ENCODE data around the gene IL17D. TPM values are rescaled to one million over a fixed set of nuclear protein-coding genes. Genes with fewer than 3 reads are reported as not detected.
A peak's percentile ranks its signal among the peaks of the same experiment; 100 is the strongest.

IL17D gene
- total and polyA plus RNA-seq, 4 donors: 2.9 to 9.2 (median 4.2) TPM

- ATAC-seq (ENCODE audit: low FRiP score) (no peak), DNase-seq (no peak)
- no peaks in the 10 kb centered on the region for H3K9me3 ChIP-seq (ENCODE audit: control insufficient read depth, low read length)
- no peaks in the 10 kb centered on the region for H3K36me3 ChIP-seq (ENCODE audit: control insufficient read depth in 1 of 2, insufficient read depth in 2 of 2, low read length in 1 of 2)
- intact Hi-C loops (cut with DNase I): no loop called here
- no peaks in the 10 kb centered on the region for H3K4me1 ChIP-seq (ENCODE audit: control insufficient read depth in 1 of 2, insufficient read depth in 2 of 2, low read length in 2 of 2)
- H3K27ac ChIP-seq (ENCODE audit: low read depth in 1 of 2, low read length in 2 of 2): no peak overlapping the region
- H3K4me3 ChIP-seq (ENCODE audit: low read length in 2 of 2): no peak overlapping the region
- WGBS, 2 donors: 90% methylated on average over 12 of the region's 12 CpGs
- no peaks in the 10 kb centered on the region for H3K27me3 ChIP-seq (ENCODE audit: control insufficient read depth in 1 of 2, insufficient read depth in 2 of 2, low read length in 1 of 2)
These were observed 15.6 kb downstream of the IL17D start for GRCh38 chr13:20718958-20719566.

- H3K36me3 ChIP-seq (ENCODE audit: control insufficient read depth in 1 of 2, insufficient read depth in 2 of 2, low read length in 1 of 2): no peaks in the 10 kb centered on the region
- DNase-seq (no peak), ATAC-seq (ENCODE audit: low FRiP score) (no peak)
- intact Hi-C loops (cut with DNase I): no loop called here
- no peaks in the 10 kb centered on the region for H3K4me1 ChIP-seq (ENCODE audit: control insufficient read depth in 1 of 2, insufficient read depth in 2 of 2, low read length in 2 of 2)
- 85 to 90% methylated on average over 13 of the region's 13 CpGs for WGBS, 2 donors
- no peak overlapping the region for H3K4me3 ChIP-seq (ENCODE audit: low read length in 2 of 2)
- no peak overlapping the region for H3K27ac ChIP-seq (ENCODE audit: low read depth in 1 of 2, low read length in 2 of 2)
- no peaks in the 10 kb centered on the region for H3K9me3 ChIP-seq (ENCODE audit: control insufficient read depth, low read length)
- H3K27me3 ChIP-seq (ENCODE audit: control insufficient read depth in 1 of 2, insufficient read depth in 2 of 2, low read length in 1 of 2): no peaks in the 10 kb centered on the region
These were observed 16.3 kb downstream of the IL17D start for GRCh38 chr13:20719783-20720182.

- ATAC-seq (ENCODE audit: low FRiP score): no peak
These were observed 17.0 kb downstream of the IL17D start for GRCh38 chr13:20720499-20720898.

GRCh38 chr13:20721058-20721453 is 17.6 kb downstream of the IL17D start:
- 90 to 94% methylated on average over 14 to 16 of the region's 16 CpGs for WGBS, 2 donors
- ATAC-seq (ENCODE audit: low FRiP score): no peak

More at GRCh38 chr13:20720499-20720898, 17.0 kb downstream of the IL17D start:
- Histone ChIP-seq H3K4me1 (ENCODE audit: control insufficient read depth in 1 of 2, insufficient read depth in 2 of 2, low read length in 2 of 2) (no peaks in the 10 kb centered on the region), H3K4me3 (ENCODE audit: low read length in 2 of 2) (no peak overlapping the region), H3K36me3 (ENCODE audit: control insufficient read depth in 1 of 2, insufficient read depth in 2 of 2, low read length in 1 of 2) (no peaks in the 10 kb centered on the region), H3K27me3 (ENCODE audit: control insufficient read depth in 1 of 2, insufficient read depth in 2 of 2, low read length in 1 of 2) (no peaks in the 10 kb centered on the region), H3K9me3 (ENCODE audit: control insufficient read depth, low read length) (no peaks in the 10 kb centered on the region), H3K27ac (ENCODE audit: low read depth in 1 of 2, low read length in 2 of 2) (no peak overlapping the region)
- no peak for DNase-seq
- 91 to 93% methylated on average over 11 of the region's 11 CpGs for WGBS, 2 donors
- intact Hi-C loops (cut with DNase I): no loop called here

GRCh38 chr13:20721454-20722357 is 18.2 kb downstream of the IL17D start:
- H3K9me3 ChIP-seq (ENCODE audit: control insufficient read depth, low read length): no peaks in the 10 kb centered on the region
- no peak overlapping the region for H3K4me3 ChIP-seq (ENCODE audit: low read length in 2 of 2)
- DNase-seq (peak; percentile 70 to 87), ATAC-seq (ENCODE audit: low FRiP score) (peak; percentile 43)
- no peaks in the 10 kb centered on the region for H3K27me3 ChIP-seq (ENCODE audit: control insufficient read depth in 1 of 2, insufficient read depth in 2 of 2, low read length in 1 of 2)
- H3K36me3 ChIP-seq (ENCODE audit: control insufficient read depth in 1 of 2, insufficient read depth in 2 of 2, low read length in 1 of 2): no peaks in the 10 kb centered on the region
- H3K27ac ChIP-seq (ENCODE audit: low read depth in 1 of 2, low read length in 2 of 2): no peak overlapping the region
- intact Hi-C loops (cut with DNase I): no loop called here
- no peaks in the 10 kb centered on the region for H3K4me1 ChIP-seq (ENCODE audit: control insufficient read depth in 1 of 2, insufficient read depth in 2 of 2, low read length in 2 of 2)
- WGBS, 2 donors: 17 to 19% methylated on average over 78 to 81 of the region's 81 CpGs

More at GRCh38 chr13:20721058-20721453, 17.6 kb downstream of the IL17D start:
- peak in 1 of 2 donors; percentile 75 for DNase-seq
- H3K27me3 ChIP-seq (ENCODE audit: control insufficient read depth in 1 of 2, insufficient read depth in 2 of 2, low read length in 1 of 2): no peaks in the 10 kb centered on the region
- H3K9me3 ChIP-seq (ENCODE audit: control insufficient read depth, low read length): no peaks in the 10 kb centered on the region
- no peak overlapping the region for H3K4me3 ChIP-seq (ENCODE audit: low read length in 2 of 2)
- H3K4me1 ChIP-seq (ENCODE audit: control insufficient read depth in 1 of 2, insufficient read depth in 2 of 2, low read length in 2 of 2): no peaks in the 10 kb centered on the region
- no peak overlapping the region for H3K27ac ChIP-seq (ENCODE audit: low read depth in 1 of 2, low read length in 2 of 2)
- intact Hi-C loops (cut with DNase I): no loop called here
- H3K36me3 ChIP-seq (ENCODE audit: control insufficient read depth in 1 of 2, insufficient read depth in 2 of 2, low read length in 1 of 2): no peaks in the 10 kb centered on the region

GRCh38 chr13:20727856-20728255 is 24.4 kb downstream of the IL17D start:
- DNase-seq (no peak), ATAC-seq (ENCODE audit: low FRiP score) (no peak)
- Histone ChIP-seq H3K9me3 (ENCODE audit: control insufficient read depth, low read length) (no peaks in the 10 kb centered on the region), H3K4me1 (ENCODE audit: control insufficient read depth in 1 of 2, insufficient read depth in 2 of 2, low read length in 2 of 2) (no peaks in the 10 kb centered on the region), H3K4me3 (ENCODE audit: low read length in 2 of 2) (no peak overlapping the region), H3K36me3 (ENCODE audit: control insufficient read depth in 1 of 2, insufficient read depth in 2 of 2, low read length in 1 of 2) (no peaks in the 10 kb centered on the region), H3K27me3 (ENCODE audit: control insufficient read depth in 1 of 2, insufficient read depth in 2 of 2, low read length in 1 of 2) (no peaks in the 10 kb centered on the region), H3K27ac (ENCODE audit: low read depth in 1 of 2, low read length in 2 of 2) (no peak overlapping the region)
- 95 to 97% methylated on average over 6 of the region's 6 CpGs for whole genome bisulfite sequencing, 2 donors
- intact Hi-C loops (cut with DNase I): no loop called here

GRCh38 chr13:20728579-20729311 is 25.2 kb downstream of the IL17D start:
- intact Hi-C loops (cut with DNase I): no loop called here
- H3K4me1 ChIP-seq (ENCODE audit: control insufficient read depth in 1 of 2, insufficient read depth in 2 of 2, low read length in 2 of 2): no peaks in the 10 kb centered on the region
- H3K36me3 ChIP-seq (ENCODE audit: control insufficient read depth in 1 of 2, insufficient read depth in 2 of 2, low read length in 1 of 2): no peaks in the 10 kb centered on the region
- H3K27ac ChIP-seq (ENCODE audit: low read depth in 1 of 2, low read length in 2 of 2): no peak overlapping the region
- peak; percentile 67 for ATAC-seq (ENCODE audit: low FRiP score)
- no peak overlapping the region for H3K4me3 ChIP-seq (ENCODE audit: low read length in 2 of 2)
- WGBS, 2 donors: 67 to 71% methylated on average over 14 of the region's 14 CpGs
- H3K9me3 ChIP-seq (ENCODE audit: control insufficient read depth, low read length): no peaks in the 10 kb centered on the region
- no peaks in the 10 kb centered on the region for H3K27me3 ChIP-seq (ENCODE audit: control insufficient read depth in 1 of 2, insufficient read depth in 2 of 2, low read length in 1 of 2)
- DNase-seq: no peak

- WGBS, 2 donors: 94 to 95% methylated on average over 33 of the region's 33 CpGs
- Histone ChIP-seq H3K9me3 (ENCODE audit: control insufficient read depth, low read length) (no peaks in the 10 kb centered on the region), H3K27ac (ENCODE audit: low read depth in 1 of 2, low read length in 2 of 2) (no peak overlapping the region), H3K36me3 (ENCODE audit: control insufficient read depth in 1 of 2, insufficient read depth in 2 of 2, low read length in 1 of 2) (no peaks in the 10 kb centered on the region), H3K4me1 (ENCODE audit: control insufficient read depth in 1 of 2, insufficient read depth in 2 of 2, low read length in 2 of 2) (no peaks in the 10 kb centered on the region), H3K27me3 (ENCODE audit: control insufficient read depth in 1 of 2, insufficient read depth in 2 of 2, low read length in 1 of 2) (no peaks in the 10 kb centered on the region), H3K4me3 (ENCODE audit: low read length in 2 of 2) (no peak overlapping the region)
- ATAC-seq (ENCODE audit: low FRiP score) (no peak), DNase-seq (no peak)
- intact Hi-C loops (cut with DNase I): no loop called here
These were observed 26.4 kb downstream of the IL17D start for GRCh38 chr13:20729633-20730585.

Data from aorta (tissue), 5 donors.